ENCODE results near the gene PRM3. TPM values are rescaled to one million over a fixed set of nuclear protein-coding genes. Genes with fewer than 3 reads are reported as not detected.

The PRM3 gene
- total RNA-seq, 1 experiment from 2014 or later: not detected

DNA sequence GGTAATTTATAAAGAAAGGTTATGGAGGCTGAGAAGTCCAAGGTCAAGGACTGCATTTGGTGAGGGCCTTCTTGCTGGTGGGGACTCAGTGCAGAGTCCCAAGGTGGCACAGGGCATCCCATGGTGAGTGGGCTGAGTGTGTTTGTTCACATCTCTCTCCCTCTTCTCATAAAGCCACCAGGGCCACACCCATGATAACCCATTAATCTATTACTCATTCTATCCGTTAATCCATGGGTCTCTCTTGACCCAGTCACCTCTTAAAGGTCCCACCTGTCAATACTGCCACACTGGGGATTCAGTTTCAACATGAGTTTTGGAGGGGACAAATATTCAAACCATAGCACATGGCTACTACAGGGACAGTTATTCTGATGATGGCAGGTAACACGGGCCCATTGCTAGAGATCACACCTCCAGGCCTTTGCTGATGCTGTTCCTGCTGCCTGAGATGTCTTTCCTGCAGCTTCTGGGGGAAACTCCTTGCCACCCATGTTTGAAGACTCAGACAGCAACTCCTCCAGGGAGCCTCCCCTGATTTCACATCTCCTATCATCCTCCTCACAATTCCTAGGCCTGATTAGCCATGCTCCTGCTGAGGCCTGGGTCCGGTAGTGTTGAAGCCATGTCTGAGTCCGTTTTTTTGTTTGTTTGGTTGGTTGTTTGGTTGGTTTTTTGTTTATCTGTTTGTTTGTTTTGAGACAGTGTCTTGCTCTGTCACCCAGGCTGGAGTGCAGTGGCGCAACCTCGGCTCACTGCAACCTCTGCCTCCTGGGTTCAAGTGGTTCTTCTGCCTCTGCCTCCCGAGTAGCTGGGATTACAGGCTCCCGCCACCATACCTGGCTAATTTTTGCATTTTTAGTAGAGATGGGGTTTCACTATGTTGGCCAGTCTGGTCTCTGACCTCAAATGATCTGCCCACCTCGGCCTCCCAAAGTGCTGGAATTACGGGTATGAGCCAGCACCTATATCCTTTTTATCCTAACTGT is 33.5 kb downstream of the PRM3 start:
- Mint-ChIP-seq H3K27ac (ENCODE audit: low read depth, unreplicated experiment) (no peak overlapping the region), H3K9me3 (ENCODE audit: unreplicated experiment) (no peaks in the 10 kb centered on the region), H3K36me3 (ENCODE audit: insufficient read depth, unreplicated experiment) (no peaks in the 10 kb centered on the region), H3K27me3 (ENCODE audit: insufficient read depth, unreplicated experiment) (no peaks in the 10 kb centered on the region), H3K4me1 (ENCODE audit: insufficient read depth, unreplicated experiment) (no peaks in the 10 kb centered on the region), H3K4me3 (ENCODE audit: unreplicated experiment) (no peak overlapping the region)
- DNase-seq (ENCODE audit: unreplicated experiment): no peak
- TF ChIP-seq, protein P1, sequence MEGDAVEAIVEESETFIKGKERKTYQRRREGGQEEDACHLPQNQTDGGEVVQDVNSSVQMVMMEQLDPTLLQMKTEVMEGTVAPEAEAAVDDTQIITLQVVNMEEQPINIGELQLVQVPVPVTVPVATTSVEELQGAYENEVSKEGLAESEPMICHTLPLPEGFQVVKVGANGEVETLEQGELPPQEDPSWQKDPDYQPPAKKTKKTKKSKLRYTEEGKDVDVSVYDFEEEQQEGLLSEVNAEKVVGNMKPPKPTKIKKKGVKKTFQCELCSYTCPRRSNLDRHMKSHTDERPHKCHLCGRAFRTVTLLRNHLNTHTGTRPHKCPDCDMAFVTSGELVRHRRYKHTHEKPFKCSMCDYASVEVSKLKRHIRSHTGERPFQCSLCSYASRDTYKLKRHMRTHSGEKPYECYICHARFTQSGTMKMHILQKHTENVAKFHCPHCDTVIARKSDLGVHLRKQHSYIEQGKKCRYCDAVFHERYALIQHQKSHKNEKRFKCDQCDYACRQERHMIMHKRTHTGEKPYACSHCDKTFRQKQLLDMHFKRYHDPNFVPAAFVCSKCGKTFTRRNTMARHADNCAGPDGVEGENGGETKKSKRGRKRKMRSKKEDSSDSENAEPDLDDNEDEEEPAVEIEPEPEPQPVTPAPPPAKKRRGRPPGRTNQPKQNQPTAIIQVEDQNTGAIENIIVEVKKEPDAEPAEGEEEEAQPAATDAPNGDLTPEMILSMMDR (IDR thresholded peaks at IDR 0.05; ENCODE audit: unreplicated experiment): no peak
- CTCF ChIA-PET: interaction anchor here (0.6 to 1.1 kb wide), 4 partner anchors 15 to 276 kb away, joined by 3 to 4 read pairs (median 3); no protein-coding TSS in a partner anchor
- POLR2A ChIA-PET: no interaction called here
- BruUV-seq (replicated peaks): no TSS peak
- intact Hi-C loops (cut with micrococcal nuclease): no loop called here

DNA sequence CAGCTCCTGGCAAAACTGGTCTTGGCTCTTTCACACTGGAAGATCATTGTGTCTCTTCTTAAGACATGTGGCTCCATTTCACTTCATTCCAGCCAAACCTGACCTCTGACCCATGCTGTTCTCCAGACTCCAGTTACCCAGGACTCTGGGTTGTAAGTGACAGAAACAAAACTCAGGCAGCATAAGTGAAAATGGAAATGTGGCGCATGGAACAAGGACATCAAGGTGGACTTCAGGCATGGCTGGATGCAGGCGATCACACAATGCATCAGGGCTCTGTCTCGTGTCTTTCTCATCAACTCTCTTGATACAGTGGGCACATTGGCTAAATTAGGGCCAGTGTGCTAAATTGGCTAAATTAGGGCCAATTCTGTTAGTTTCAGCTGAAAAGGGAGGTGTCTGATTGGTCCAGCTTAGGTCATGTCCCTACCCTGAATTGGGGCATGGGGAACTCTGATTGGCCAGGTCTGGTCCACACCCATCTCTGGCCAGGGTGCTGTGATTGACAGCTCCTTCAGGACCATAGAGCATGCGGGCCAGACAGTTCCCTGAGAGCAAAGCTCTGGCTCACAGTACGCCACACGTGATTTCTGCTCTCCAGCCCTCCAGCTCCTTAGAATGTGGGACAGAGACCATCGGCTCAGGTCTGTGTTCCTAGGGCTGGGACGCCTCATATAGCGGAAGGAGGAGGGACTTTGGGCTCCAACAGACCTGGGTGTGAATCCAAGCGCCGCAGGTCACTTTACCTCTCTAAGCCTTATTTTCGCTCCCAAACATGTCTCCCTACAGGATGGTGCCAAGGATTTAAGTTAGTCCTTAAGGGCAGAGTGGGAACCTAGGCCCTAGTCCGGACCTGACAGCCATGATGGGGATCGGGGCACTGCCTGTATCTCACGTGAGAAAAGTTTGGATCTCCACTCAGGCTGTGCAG is 34.9 kb downstream of the PRM3 start:
- no peak for DNase-seq (ENCODE audit: unreplicated experiment)
- CTCF ChIA-PET: interaction anchor here (0.6 to 1.2 kb wide), 3 partner anchors 9 to 240 kb away, joined by 3 to 4 read pairs (median 3); no protein-coding TSS in a partner anchor
- POLR2A ChIA-PET: no interaction called here
- TF ChIP-seq, protein P1 (IDR thresholded peaks at IDR 0.05; ENCODE audit: unreplicated experiment): no peak
- BruUV-seq (replicated peaks): no TSS peak
- no peaks in the 10 kb centered on the region for H3K27me3 Mint-ChIP-seq (ENCODE audit: insufficient read depth, unreplicated experiment)
- H3K4me3 Mint-ChIP-seq (ENCODE audit: unreplicated experiment): no peak overlapping the region
- no peaks in the 10 kb centered on the region for H3K36me3 Mint-ChIP-seq (ENCODE audit: insufficient read depth, unreplicated experiment)
- no peak overlapping the region for H3K27ac Mint-ChIP-seq (ENCODE audit: low read depth, unreplicated experiment)
- H3K9me3 Mint-ChIP-seq (ENCODE audit: unreplicated experiment): no peaks in the 10 kb centered on the region
- no peaks in the 10 kb centered on the region for H3K4me1 Mint-ChIP-seq (ENCODE audit: insufficient read depth, unreplicated experiment)
- intact Hi-C loops (cut with micrococcal nuclease): no loop called here

DNA sequence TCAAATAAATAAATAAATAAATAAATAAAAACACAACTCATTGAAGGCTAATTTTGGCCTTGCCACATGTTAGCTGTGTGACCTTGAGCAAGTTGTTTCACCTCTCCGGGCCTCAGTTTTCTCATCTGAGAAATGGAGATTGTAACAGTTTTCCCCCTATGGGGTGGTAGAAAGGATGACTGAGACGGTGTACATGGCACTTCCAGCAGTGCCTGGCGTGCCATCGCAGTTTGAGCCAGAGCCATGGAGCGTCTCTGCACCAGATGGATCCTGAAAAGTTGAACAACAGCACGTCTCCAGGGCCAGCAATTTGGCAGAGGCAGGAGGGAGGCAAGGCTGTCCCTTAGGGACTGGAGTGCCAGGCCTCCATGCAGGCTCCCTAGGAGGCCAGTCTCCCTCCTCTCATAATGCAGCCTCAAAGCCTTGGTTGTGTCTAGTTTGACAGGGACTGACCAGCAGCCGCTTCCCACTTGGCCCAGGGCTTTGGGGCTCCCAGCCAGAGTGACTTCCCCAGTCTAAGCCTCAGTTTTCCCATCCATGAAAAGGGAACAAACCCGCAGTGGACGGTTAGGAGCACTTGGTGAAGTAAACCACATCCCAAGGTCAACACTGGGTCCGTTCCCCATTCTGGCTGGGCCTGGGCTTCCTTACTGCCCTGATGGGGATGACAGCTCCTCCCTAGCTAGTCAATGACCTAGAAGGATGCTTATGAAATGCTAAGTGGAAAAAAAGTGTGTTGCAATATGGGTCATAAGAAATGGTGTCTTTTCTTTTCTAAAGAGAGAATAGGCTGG is 36.8 kb downstream of the PRM3 start:
- Mint-ChIP-seq H3K27ac (ENCODE audit: low read depth, unreplicated experiment) (no peak overlapping the region), H3K9me3 (ENCODE audit: unreplicated experiment) (no peaks in the 10 kb centered on the region), H3K27me3 (ENCODE audit: insufficient read depth, unreplicated experiment) (no peaks in the 10 kb centered on the region), H3K4me1 (ENCODE audit: insufficient read depth, unreplicated experiment) (no peaks in the 10 kb centered on the region), H3K4me3 (ENCODE audit: unreplicated experiment) (no peak overlapping the region), H3K36me3 (ENCODE audit: insufficient read depth, unreplicated experiment) (no peaks in the 10 kb centered on the region)
- no peak for DNase-seq (ENCODE audit: unreplicated experiment)
- TF ChIP-seq, protein P1 (IDR thresholded peaks at IDR 0.05; ENCODE audit: unreplicated experiment): no peak
- ChIA-PET CTCF (interaction anchor here (1.6 to 2.0 kb wide), 2 partner anchors 19 to 273 kb away, joined by 4 to 7 read pairs; partner anchors contain the start of gene SOCS1), POLR2A (interaction anchor here (1.7 kb wide), 1 partner anchor 9 kb away, joined by 4 read pairs; no protein-coding TSS in a partner anchor)
- no TSS peak for BruUV-seq (replicated peaks)
- intact Hi-C loops (cut with micrococcal nuclease): no loop called here

Measured in MCF 10A (cell line).